Peyer's patch (tissue), 4 donors: ENCODE measurements around the gene TBC1D23.

Experiments
- POLR2A ChIP-seq, 2 donors: fragments of 450-650 bp; IDR thresholded peaks; one replicate each; pipeline ENCODE4 v1.5.1; 2017; ENCODE audit warnings: antibody characterized with exemption in 2 of 2, mild to moderate bottlenecking in 2 of 2, moderate library complexity in 2 of 2
- TF ChIP-seq, protein P1 (sequence below), 6 experiments: fragments of 450-650 bp in 4 of 6; fragments of 200-600 bp in 2 of 6; sonication (generic) in 1 of 6; IDR thresholded peaks; one replicate each; pipeline ENCODE4 v1.5.1; 2017 to 2019; ENCODE audit warnings: antibody characterized with exemption in 6 of 6, mild to moderate bottlenecking in 3 of 6, moderate library complexity in 1 of 6

DNA sequence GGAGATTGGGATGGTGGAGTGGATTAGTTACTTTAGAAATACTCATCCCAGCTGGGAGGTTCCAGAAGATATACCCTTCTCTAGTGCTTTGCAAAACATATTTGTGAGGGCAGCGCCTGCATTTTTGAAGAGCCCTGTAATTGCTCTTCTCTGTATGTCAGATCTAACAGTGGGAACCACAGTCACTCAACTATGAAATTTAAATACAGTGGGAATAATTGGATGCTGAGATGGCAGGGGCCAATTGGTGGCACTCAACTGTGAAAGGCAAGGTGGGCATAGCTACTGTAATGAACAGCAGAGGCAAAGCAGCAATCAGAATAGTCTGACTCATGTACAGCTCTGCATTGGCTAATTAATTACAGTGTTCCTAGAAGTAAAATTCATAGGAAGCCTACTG, 22.2 kb upstream of the TBC1D23 start:
- TF ChIP-seq, protein P1, sequence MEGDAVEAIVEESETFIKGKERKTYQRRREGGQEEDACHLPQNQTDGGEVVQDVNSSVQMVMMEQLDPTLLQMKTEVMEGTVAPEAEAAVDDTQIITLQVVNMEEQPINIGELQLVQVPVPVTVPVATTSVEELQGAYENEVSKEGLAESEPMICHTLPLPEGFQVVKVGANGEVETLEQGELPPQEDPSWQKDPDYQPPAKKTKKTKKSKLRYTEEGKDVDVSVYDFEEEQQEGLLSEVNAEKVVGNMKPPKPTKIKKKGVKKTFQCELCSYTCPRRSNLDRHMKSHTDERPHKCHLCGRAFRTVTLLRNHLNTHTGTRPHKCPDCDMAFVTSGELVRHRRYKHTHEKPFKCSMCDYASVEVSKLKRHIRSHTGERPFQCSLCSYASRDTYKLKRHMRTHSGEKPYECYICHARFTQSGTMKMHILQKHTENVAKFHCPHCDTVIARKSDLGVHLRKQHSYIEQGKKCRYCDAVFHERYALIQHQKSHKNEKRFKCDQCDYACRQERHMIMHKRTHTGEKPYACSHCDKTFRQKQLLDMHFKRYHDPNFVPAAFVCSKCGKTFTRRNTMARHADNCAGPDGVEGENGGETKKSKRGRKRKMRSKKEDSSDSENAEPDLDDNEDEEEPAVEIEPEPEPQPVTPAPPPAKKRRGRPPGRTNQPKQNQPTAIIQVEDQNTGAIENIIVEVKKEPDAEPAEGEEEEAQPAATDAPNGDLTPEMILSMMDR (IDR thresholded peaks at IDR 0.05), result no peak
- no peak for TF ChIP-seq POLR2A (IDR thresholded peaks at IDR 0.05)
